Liver (tissue), 3 donors: ENCODE measurements around the gene B3GNT2.
"Not testable (repeated sequence)": the region's sequence is repeated elsewhere in the genome, so short reads cannot be mapped to it uniquely, and the experiment has no call there.

Experiments used
- EGR1 ChIP-seq, 2 donors: IDR thresholded peaks; 2 replicates each; pipeline ENCODE4 v1.6.1; 2016 to 2018; ENCODE audit warnings: antibody characterized with exemption in 2 of 2, low read depth in 2 of 2
- JUND ChIP-seq, 2 donors: IDR thresholded peaks; 2 replicates each; pipeline ENCODE4 v1.6.1; 2016; ENCODE audit warnings: antibody characterized with exemption in 2 of 2
- RAD21 ChIP-seq, 2 donors: IDR thresholded peaks; 2 replicates each; pipeline ENCODE4 v1.6.1; 2016; ENCODE audit warnings: antibody characterized with exemption in 2 of 2, mild to moderate bottlenecking in 2 of 2
- RXRA ChIP-seq, 2 donors: IDR thresholded peaks; 2 replicates each; pipeline ENCODE4 v1.6.1; 2017 to 2018; ENCODE audit warnings: antibody characterized with exemption in 2 of 2, mild to moderate bottlenecking in 1 of 2
- SP1 ChIP-seq: IDR thresholded peaks from 2 replicates; pipeline ENCODE4 v1.6.1; 2018; ENCODE audit warnings: antibody characterized with exemption, mild to moderate bottlenecking
- TAF1 ChIP-seq: conservative IDR thresholded peaks from 2 replicates; pipeline ENCODE4 v1.6.1; 2016; ENCODE audit warnings: antibody characterized with exemption, mild to moderate bottlenecking
- YY1 ChIP-seq: IDR thresholded peaks from 2 replicates; pipeline ENCODE4 v1.6.1; 2016; ENCODE audit warnings: antibody characterized with exemption, mild to moderate bottlenecking
- TF ChIP-seq, protein P1 (sequence below): fragments of 150-350 bp; IDR thresholded peaks from 2 replicates; pipeline ENCODE4 v1.5.1; 2017; ENCODE audit warnings: improper control_type of control experiment, low read depth, low read length; ENCODE audit not compliant: missing input control
- TF ChIP-seq, protein P2 (sequence below): IDR thresholded peaks from 2 replicates; pipeline ENCODE4 v1.6.1; 2016; ENCODE audit warnings: antibody characterized with exemption
- TF ChIP-seq, protein P3 (sequence below): IDR thresholded peaks from 2 replicates; pipeline ENCODE4 v1.6.1; 2016; ENCODE audit warnings: antibody characterized with exemption, mild to moderate bottlenecking
- TF ChIP-seq, protein P4 (sequence below): IDR thresholded peaks from 2 replicates; pipeline ENCODE4 v1.6.1; 2016; ENCODE audit warnings: antibody characterized with exemption
- TF ChIP-seq, protein P5 (sequence below): IDR thresholded peaks from 2 replicates; pipeline ENCODE4 v1.6.1; 2016; ENCODE audit warnings: antibody characterized with exemption
- donor health status: healthy.
- donor health status: healthy.

DNA sequence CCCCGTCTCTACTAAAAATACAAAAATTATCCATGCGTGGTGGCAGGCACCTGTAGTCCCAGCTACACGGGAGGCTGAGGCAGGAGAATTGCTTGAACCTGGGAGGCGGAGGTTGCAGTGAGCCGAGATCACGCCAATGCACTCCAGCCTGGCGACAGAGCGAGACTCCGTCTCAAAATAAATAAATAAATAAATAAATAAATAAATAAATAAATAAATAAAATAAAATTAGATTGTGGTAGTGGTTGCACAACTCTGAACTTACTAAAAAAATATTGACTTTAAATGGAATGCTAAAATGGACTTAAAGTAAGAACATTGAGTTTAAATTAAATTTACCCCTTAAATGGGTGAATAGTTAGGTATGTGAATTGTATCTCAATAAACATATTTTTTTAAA is 35.2 kb upstream of the B3GNT2 start:
- TF ChIP-seq, protein P1, sequence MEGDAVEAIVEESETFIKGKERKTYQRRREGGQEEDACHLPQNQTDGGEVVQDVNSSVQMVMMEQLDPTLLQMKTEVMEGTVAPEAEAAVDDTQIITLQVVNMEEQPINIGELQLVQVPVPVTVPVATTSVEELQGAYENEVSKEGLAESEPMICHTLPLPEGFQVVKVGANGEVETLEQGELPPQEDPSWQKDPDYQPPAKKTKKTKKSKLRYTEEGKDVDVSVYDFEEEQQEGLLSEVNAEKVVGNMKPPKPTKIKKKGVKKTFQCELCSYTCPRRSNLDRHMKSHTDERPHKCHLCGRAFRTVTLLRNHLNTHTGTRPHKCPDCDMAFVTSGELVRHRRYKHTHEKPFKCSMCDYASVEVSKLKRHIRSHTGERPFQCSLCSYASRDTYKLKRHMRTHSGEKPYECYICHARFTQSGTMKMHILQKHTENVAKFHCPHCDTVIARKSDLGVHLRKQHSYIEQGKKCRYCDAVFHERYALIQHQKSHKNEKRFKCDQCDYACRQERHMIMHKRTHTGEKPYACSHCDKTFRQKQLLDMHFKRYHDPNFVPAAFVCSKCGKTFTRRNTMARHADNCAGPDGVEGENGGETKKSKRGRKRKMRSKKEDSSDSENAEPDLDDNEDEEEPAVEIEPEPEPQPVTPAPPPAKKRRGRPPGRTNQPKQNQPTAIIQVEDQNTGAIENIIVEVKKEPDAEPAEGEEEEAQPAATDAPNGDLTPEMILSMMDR = not testable (repeated sequence)
- TF ChIP-seq, protein P2, sequence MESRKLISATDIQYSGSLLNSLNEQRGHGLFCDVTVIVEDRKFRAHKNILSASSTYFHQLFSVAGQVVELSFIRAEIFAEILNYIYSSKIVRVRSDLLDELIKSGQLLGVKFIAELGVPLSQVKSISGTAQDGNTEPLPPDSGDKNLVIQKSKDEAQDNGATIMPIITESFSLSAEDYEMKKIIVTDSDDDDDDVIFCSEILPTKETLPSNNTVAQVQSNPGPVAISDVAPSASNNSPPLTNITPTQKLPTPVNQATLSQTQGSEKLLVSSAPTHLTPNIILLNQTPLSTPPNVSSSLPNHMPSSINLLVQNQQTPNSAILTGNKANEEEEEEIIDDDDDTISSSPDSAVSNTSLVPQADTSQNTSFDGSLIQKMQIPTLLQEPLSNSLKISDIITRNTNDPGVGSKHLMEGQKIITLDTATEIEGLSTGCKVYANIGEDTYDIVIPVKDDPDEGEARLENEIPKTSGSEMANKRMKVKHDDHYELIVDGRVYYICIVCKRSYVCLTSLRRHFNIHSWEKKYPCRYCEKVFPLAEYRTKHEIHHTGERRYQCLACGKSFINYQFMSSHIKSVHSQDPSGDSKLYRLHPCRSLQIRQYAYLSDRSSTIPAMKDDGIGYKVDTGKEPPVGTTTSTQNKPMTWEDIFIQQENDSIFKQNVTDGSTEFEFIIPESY = not testable (repeated sequence)
- TF ChIP-seq TAF1; RAD21 (IDR thresholded peaks at IDR 0.05); YY1; RXRA (IDR thresholded peaks at IDR 0.05); JUND (IDR thresholded peaks at IDR 0.05); SP1; EGR1 (IDR thresholded peaks at IDR 0.05; ENCODE audit: low read depth in 2 of 2): not testable (repeated sequence)
- TF ChIP-seq, protein P3, sequence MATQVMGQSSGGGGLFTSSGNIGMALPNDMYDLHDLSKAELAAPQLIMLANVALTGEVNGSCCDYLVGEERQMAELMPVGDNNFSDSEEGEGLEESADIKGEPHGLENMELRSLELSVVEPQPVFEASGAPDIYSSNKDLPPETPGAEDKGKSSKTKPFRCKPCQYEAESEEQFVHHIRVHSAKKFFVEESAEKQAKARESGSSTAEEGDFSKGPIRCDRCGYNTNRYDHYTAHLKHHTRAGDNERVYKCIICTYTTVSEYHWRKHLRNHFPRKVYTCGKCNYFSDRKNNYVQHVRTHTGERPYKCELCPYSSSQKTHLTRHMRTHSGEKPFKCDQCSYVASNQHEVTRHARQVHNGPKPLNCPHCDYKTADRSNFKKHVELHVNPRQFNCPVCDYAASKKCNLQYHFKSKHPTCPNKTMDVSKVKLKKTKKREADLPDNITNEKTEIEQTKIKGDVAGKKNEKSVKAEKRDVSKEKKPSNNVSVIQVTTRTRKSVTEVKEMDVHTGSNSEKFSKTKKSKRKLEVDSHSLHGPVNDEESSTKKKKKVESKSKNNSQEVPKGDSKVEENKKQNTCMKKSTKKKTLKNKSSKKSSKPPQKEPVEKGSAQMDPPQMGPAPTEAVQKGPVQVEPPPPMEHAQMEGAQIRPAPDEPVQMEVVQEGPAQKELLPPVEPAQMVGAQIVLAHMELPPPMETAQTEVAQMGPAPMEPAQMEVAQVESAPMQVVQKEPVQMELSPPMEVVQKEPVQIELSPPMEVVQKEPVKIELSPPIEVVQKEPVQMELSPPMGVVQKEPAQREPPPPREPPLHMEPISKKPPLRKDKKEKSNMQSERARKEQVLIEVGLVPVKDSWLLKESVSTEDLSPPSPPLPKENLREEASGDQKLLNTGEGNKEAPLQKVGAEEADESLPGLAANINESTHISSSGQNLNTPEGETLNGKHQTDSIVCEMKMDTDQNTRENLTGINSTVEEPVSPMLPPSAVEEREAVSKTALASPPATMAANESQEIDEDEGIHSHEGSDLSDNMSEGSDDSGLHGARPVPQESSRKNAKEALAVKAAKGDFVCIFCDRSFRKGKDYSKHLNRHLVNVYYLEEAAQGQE = not testable (repeated sequence)
- TF ChIP-seq, protein P4, sequence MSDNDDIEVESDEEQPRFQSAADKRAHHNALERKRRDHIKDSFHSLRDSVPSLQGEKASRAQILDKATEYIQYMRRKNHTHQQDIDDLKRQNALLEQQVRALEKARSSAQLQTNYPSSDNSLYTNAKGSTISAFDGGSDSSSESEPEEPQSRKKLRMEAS = not testable (repeated sequence)
- TF ChIP-seq, protein P5, sequence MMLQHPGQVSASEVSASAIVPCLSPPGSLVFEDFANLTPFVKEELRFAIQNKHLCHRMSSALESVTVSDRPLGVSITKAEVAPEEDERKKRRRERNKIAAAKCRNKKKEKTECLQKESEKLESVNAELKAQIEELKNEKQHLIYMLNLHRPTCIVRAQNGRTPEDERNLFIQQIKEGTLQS = not testable (repeated sequence)
